OCI-LY1 (cell line): ENCODE results near the gene PEX6.

ENCODE experiments used
- H2AFZ ChIP-seq: fragments of 200-600 bp; sonication (generic), shearing (Covaris generic); 2 replicates; pipeline ENCODE4 v1.6.0; 2014; ENCODE audit warnings: antibody characterized with exemption, mild to moderate bottlenecking, low read length
- H3F3A ChIP-seq: fragments of 200-600 bp; sonication (generic), shearing (Covaris generic); 2 replicates; pipeline ENCODE4 v1.6.0; 2014; ENCODE audit warnings: mild to moderate bottlenecking, antibody characterized with exemption, low read length, moderate library complexity; ENCODE audit not compliant: insufficient read depth
- H3K27ac ChIP-seq: fragments of 200-600 bp; sonication (generic); 2 replicates; pipeline ENCODE4 v1.5.1; 2014; ENCODE audit warnings: low read length, mixed run types, mild to moderate bottlenecking, low read depth; ENCODE audit not compliant: poor library complexity, severe bottlenecking
- H3K27me3 ChIP-seq: fragments of 200-600 bp; sonication (generic); 2 replicates; pipeline ENCODE4 v1.6.0; 2014; ENCODE audit warnings: antibody characterized with exemption, mild to moderate bottlenecking, low read length, moderate library complexity; ENCODE audit not compliant: insufficient read depth
- H3K36me3 ChIP-seq: fragments of 200-600 bp; sonication (generic); 2 replicates; pipeline ENCODE4 v1.6.1; 2014; ENCODE audit warnings: mild to moderate bottlenecking, antibody characterized with exemption, low read length, moderate library complexity, mixed read lengths; ENCODE audit not compliant: insufficient read depth
- H3K4me1 ChIP-seq: fragments of 200-600 bp; sonication (generic); 2 replicates; pipeline ENCODE4 v1.5.1; 2014; ENCODE audit warnings: mild to moderate bottlenecking, low read length, moderate library complexity; ENCODE audit not compliant: insufficient read depth, severe bottlenecking
- H3K4me2 ChIP-seq: fragments of 200-600 bp; sonication (generic), shearing (Covaris generic); 2 replicates; pipeline ENCODE4 v1.6.1; 2014; ENCODE audit warnings: low read length
- H3K4me3 ChIP-seq: fragments of 200-600 bp; sonication (generic); 2 replicates; pipeline ENCODE4 v1.5.1; 2014; ENCODE audit warnings: low read length, low read depth, mild to moderate bottlenecking, mixed read lengths; ENCODE audit not compliant: poor library complexity, severe bottlenecking
- H3K79me2 ChIP-seq: fragments of 200-600 bp; shearing (Covaris generic); 2 replicates; pipeline ENCODE4 v1.6.1; 2016; ENCODE audit warnings: mixed run types, low read length, mixed read lengths; ENCODE audit not compliant: insufficient read depth
- H3K9ac ChIP-seq: fragments of 200-600 bp; sonication (generic), shearing (Covaris generic); 2 replicates; pipeline ENCODE4 v1.6.1; 2014; ENCODE audit warnings: mild to moderate bottlenecking, low read length, mixed read lengths
- H3K9me2 ChIP-seq: fragments of 200-600 bp; sonication (generic), shearing (Covaris generic); 2 replicates; pipeline ENCODE4 v1.6.1; 2014; ENCODE audit warnings: low read depth, mild to moderate bottlenecking, low read length, mixed read lengths
- H3K9me3 ChIP-seq: fragments of 200-600 bp; shearing (Covaris generic); 2 replicates; pipeline ENCODE4 v1.6.1; 2014; ENCODE audit warnings: low read length, mixed read lengths
- H4K20me1 ChIP-seq: fragments of 200-600 bp; sonication (generic), shearing (Covaris generic); 2 replicates; pipeline ENCODE4 v1.6.0; 2016; ENCODE audit warnings: mild to moderate bottlenecking, low read length; ENCODE audit not compliant: insufficient read depth
- EZH2 ChIP-seq: fragments of 200-600 bp; sonication (generic), shearing (Covaris generic); IDR thresholded peaks from 2 replicates; pipeline ENCODE4 v1.8.0; 2017; ENCODE audit warnings: borderline replicate concordance, mixed run types, mild to moderate bottlenecking, antibody characterized with exemption, low read length, moderate library complexity, mixed read lengths
- TF ChIP-seq, protein P1 (sequence below): fragments of 200-600 bp; sonication (generic), shearing (Covaris generic); IDR thresholded peaks from 2 replicates; pipeline ENCODE4 v1.5.1; 2017; ENCODE audit warnings: mild to moderate bottlenecking, antibody characterized with exemption, low read length, moderate library complexity, mixed read lengths

Gene PEX6

GRCh38 chr6:42936398-42936797 lies 42.6 kb downstream of the PEX6 start:
- H3K9ac ChIP-seq = no peak overlapping the region
- H3K36me3 ChIP-seq = peaks cover 82% of the 10 kb centered on the region
- H3K4me3 ChIP-seq = no peak overlapping the region
- H3K9me3 ChIP-seq = no peaks in the 10 kb centered on the region
- no peaks in the 10 kb centered on the region for H3K79me2 ChIP-seq
- no peak for TF ChIP-seq EZH2
- TF ChIP-seq, protein P1, sequence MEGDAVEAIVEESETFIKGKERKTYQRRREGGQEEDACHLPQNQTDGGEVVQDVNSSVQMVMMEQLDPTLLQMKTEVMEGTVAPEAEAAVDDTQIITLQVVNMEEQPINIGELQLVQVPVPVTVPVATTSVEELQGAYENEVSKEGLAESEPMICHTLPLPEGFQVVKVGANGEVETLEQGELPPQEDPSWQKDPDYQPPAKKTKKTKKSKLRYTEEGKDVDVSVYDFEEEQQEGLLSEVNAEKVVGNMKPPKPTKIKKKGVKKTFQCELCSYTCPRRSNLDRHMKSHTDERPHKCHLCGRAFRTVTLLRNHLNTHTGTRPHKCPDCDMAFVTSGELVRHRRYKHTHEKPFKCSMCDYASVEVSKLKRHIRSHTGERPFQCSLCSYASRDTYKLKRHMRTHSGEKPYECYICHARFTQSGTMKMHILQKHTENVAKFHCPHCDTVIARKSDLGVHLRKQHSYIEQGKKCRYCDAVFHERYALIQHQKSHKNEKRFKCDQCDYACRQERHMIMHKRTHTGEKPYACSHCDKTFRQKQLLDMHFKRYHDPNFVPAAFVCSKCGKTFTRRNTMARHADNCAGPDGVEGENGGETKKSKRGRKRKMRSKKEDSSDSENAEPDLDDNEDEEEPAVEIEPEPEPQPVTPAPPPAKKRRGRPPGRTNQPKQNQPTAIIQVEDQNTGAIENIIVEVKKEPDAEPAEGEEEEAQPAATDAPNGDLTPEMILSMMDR = no peak
- H3K27me3 ChIP-seq = no peaks in the 10 kb centered on the region
- no peak overlapping the region for H3K4me2 ChIP-seq
- H2AFZ ChIP-seq = no peak overlapping the region
- H3K9me2 ChIP-seq = no peaks in the 10 kb centered on the region
- H3K27ac ChIP-seq = no peak overlapping the region
- H4K20me1 ChIP-seq = no peaks in the 10 kb centered on the region; the same call in 1 of the 2 replicates
- H3F3A ChIP-seq = no peaks in the 10 kb centered on the region
- peaks cover 11% of the 10 kb centered on the region for H3K4me1 ChIP-seq

DNA sequence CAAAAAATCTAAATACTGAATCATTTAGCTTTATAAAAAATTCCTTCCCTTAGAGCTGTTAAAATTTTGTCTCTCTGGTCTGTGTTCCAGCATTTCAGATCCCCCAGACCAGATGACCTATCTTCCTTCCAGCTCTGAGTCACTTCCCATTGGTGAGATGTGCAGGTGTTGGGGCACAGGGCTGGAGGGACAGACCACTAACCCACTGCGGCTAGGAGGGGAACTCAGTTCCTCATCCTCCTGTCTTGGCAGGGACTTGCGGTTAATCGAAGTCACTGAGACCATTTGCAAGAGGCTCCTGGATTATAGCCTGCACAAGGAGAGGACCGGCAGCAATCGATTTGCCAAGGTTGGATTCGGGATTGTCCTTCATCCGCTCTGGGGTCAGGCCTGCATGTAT lies 43.7 kb downstream of the PEX6 start:
- Histone ChIP-seq H3K4me1 (peaks cover 22% of the 10 kb centered on the region), H4K20me1 (no peaks in the 10 kb centered on the region; the same call in 1 of the 2 replicates), H3K27ac (no peak overlapping the region), H3K9me2 (no peaks in the 10 kb centered on the region), H3K4me3 (no peak overlapping the region), H3K4me2 (no peak overlapping the region), H3K79me2 (peaks cover 8% of the 10 kb centered on the region), H2AFZ (no peak overlapping the region), H3K9me3 (no peaks in the 10 kb centered on the region), H3K36me3 (peaks cover 74% of the 10 kb centered on the region), H3F3A (no peaks in the 10 kb centered on the region), H3K9ac (no peak overlapping the region), H3K27me3 (no peaks in the 10 kb centered on the region)
- TF ChIP-seq EZH2 = no peak
- TF ChIP-seq, protein P1 = no peak

DNA sequence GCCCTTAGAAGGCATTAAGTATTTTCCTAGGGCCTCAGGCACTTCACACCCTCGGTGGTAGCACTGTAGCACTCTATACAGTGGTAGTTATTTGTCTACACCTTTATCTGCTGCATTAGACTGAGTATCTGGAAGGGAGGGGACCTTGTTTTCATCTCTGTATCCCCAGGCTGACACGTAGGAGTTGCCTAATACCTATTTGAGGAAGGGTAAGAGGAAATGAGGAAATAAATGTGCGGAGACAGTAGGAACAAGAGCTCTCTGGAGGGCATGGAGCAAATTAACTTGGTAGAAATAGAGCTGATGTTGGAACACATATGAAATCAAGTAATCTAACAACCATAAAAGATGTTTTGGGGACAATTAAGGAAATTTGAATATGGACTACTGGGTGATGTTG lies 45.8 kb downstream of the PEX6 start:
- no peak overlapping the region for H3K27ac ChIP-seq
- H3K36me3 ChIP-seq = peaks cover 54% of the 10 kb centered on the region
- no peaks in the 10 kb centered on the region for H3F3A ChIP-seq
- H3K4me3 ChIP-seq = no peak overlapping the region
- H3K9me2 ChIP-seq = no peaks in the 10 kb centered on the region
- H3K4me2 ChIP-seq = no peak overlapping the region; the same call in 1 of the 2 replicates
- H4K20me1 ChIP-seq = no peaks in the 10 kb centered on the region; the same call in 1 of the 2 replicates
- no peaks in the 10 kb centered on the region for H3K27me3 ChIP-seq
- peaks cover 9% of the 10 kb centered on the region for H3K79me2 ChIP-seq
- H3K4me1 ChIP-seq = peaks cover 28% of the 10 kb centered on the region
- no peaks in the 10 kb centered on the region for H3K9me3 ChIP-seq
- H2AFZ ChIP-seq = no peak overlapping the region
- no peak overlapping the region for H3K9ac ChIP-seq
- TF ChIP-seq EZH2 = no peak
- TF ChIP-seq, protein P1 = no peak
